Measurements from ENCODE around the gene LYPD8.

Gene LYPD8

GRCh38 chr1:248756636-248757035 is 1.1 kb upstream of the LYPD8 start:
- no peak for FAIRE-seq

- FAIRE-seq: no peak
These were observed 592 bp upstream of the LYPD8 start for GRCh38 chr1:248756151-248756550.

- no peak for FAIRE-seq
These were observed 1.8 kb downstream of the LYPD8 start for GRCh38 chr1:248753708-248754280.

GRCh38 chr1:248753029-248753594 is 2.4 kb downstream of the LYPD8 start:
- no peak for FAIRE-seq

GRCh38 chr1:248752161-248753028 is 3.2 kb downstream of the LYPD8 start:
- FAIRE-seq: no peak

GRCh38 chr1:248751635-248752034 is 3.9 kb downstream of the LYPD8 start:
- no peak for FAIRE-seq

- no peak for FAIRE-seq
These were observed 4.4 kb downstream of the LYPD8 start for GRCh38 chr1:248751142-248751541.

- no peak for FAIRE-seq
These were observed 5.1 kb downstream of the LYPD8 start for GRCh38 chr1:248750496-248750895.

- no peak for FAIRE-seq
These were observed 7.3 kb downstream of the LYPD8 start for GRCh38 chr1:248748211-248748610.

GRCh38 chr1:248740876-248741275 is 14.7 kb downstream of the LYPD8 start:
- no peak for FAIRE-seq

- FAIRE-seq: no peak
These were observed 15.9 kb downstream of the LYPD8 start for GRCh38 chr1:248739572-248740205.

- FAIRE-seq: no peak
These were observed 18.1 kb downstream of the LYPD8 start for GRCh38 chr1:248737457-248737856.

- FAIRE-seq: no peak
These were observed 18.6 kb downstream of the LYPD8 start for GRCh38 chr1:248736977-248737376.

- no peak for FAIRE-seq
These were observed 22.0 kb downstream of the LYPD8 start for GRCh38 chr1:248733566-248733965.

- FAIRE-seq: no peak
These were observed 24.8 kb downstream of the LYPD8 start for GRCh38 chr1:248730507-248731335.

- FAIRE-seq: no peak
These were observed 41.3 kb downstream of the LYPD8 start for GRCh38 chr1:248714248-248714647.

- FAIRE-seq: no peak
These were observed 45.2 kb downstream of the LYPD8 start for GRCh38 chr1:248710305-248710900.

- FAIRE-seq: no peak
These were observed 51.0 kb downstream of the LYPD8 start for GRCh38 chr1:248704606-248705005.

GRCh38 chr1:248703674-248704073 is 51.9 kb downstream of the LYPD8 start:
- no peak for FAIRE-seq

- no peak for FAIRE-seq
These were observed 52.8 kb downstream of the LYPD8 start, which contains the start of gene OR14I1 for GRCh38 chr1:248702714-248703113. Gene OR14I1 (minus strand): TSS chr1:248702766.

GRCh38 chr1:248699099-248699498 is 56.5 kb downstream of the LYPD8 start:
- FAIRE-seq: no peak

- no peak for FAIRE-seq
These were observed 57.7 kb downstream of the LYPD8 start for GRCh38 chr1:248697907-248698306.
